ENCODE data around the gene PPP1R14B. TPM values are rescaled to one million over a fixed set of nuclear protein-coding genes. Genes with fewer than 3 reads are reported as not detected.

PPP1R14B gene
- total RNA-seq, 2 donors from 2014 or later: 87.7 to 112 TPM

GRCh38 chr11:64238999-64239398, 7.7 kb downstream of the PPP1R14B start:
- Histone ChIP-seq H3K4me3 (no peak overlapping the region), H3K9me3 (no peaks in the 10 kb centered on the region), H3K36me3 (replicated peaks in 1 of 2; ENCODE audit: insufficient read depth in 1 of 2, low read depth in 2 of 2) (no peaks in the 10 kb centered on the region), H3K27ac (peak overlapping the region; percentile 84 to 100 (median 98)), H3K27me3 (no peaks in the 10 kb centered on the region), H3K4me1 (peaks cover 74% of the 10 kb centered on the region)
- 59 to 68% methylated on average over 5 of the region's 5 CpGs for WGBS, 2 donors
- intact Hi-C loops (cut with DNase I): no loop called here
- peak in 1 of 3 donors; percentile 24 for TF ChIP-seq POLR2A (IDR thresholded peaks at IDR 0.05)
- no peak for TF ChIP-seq CTCF (IDR thresholded peaks at IDR 0.05)
- ATAC-seq (no peak), DNase-seq (peak in 1 of 4 donors; percentile 44)

DNA sequence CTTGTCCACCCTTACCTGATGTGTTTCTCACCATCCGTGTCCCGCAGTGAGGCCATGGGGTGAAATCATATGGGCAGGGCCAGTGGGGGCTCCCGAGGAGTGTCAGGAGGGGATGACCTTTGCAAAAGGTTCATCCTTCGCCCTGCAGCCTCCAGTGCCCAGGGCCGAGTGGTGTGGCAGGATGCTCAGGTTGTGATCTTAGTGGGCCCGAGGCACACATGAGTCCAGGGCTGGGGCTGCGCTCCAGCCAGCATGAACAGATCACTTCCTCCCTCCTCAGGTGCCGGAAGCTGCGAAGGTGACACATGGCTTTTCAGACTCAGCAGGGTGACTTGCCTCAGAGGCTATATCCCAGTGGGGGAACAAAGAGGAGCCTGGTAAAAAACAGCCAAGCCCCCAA, 8.7 kb downstream of the PPP1R14B start:
- WGBS, 2 donors: 53 to 57% methylated on average over 6 to 8 of the region's 9 CpGs
- peaks cover 74% of the 10 kb centered on the region for H3K4me1 ChIP-seq
- peak in 1 of 4 donors; percentile 59 for DNase-seq
- H3K9me3 ChIP-seq: no peaks in the 10 kb centered on the region
- H3K36me3 ChIP-seq (replicated peaks in 1 of 2; ENCODE audit: insufficient read depth in 1 of 2, low read depth in 2 of 2): no peaks in the 10 kb centered on the region
- H3K27me3 ChIP-seq: no peaks in the 10 kb centered on the region
- H3K4me3 ChIP-seq: no peak overlapping the region
- TF ChIP-seq POLR2A (IDR thresholded peaks at IDR 0.05): no peak
- TF ChIP-seq CTCF (IDR thresholded peaks at IDR 0.05): no peak
- no peak for ATAC-seq
- H3K27ac ChIP-seq: peak overlapping the region; percentile 84 to 100 (median 98)
- intact Hi-C loops (cut with DNase I): no loop called here

DNA sequence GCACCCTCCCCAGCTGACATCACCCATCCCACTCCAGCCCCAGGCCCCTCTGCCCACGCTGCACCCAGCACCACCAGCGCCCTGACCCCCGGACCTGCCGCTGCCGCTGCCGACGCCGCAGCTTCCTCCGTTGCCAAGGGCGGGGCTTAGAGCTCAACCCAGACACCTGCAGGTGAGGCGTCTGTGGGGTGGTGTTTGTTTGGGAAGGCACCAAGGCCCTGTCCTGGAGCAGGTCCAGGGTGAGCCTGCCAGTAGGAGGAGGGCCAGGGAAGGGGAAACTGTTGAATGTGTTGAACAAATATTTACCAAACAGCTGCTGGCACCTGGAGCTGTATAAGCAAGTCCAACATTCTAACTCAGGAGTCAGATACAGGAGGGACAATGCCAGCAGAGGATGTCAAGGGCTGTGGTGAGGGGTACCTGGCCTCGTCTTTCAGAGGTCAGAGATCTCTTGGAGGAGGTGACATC, 9.2 kb downstream of the PPP1R14B start:
- Histone ChIP-seq H3K27ac (peak overlapping the region; percentile 84 to 100 (median 98)), H3K4me3 (no peak overlapping the region)
- TF ChIP-seq POLR2A (IDR thresholded peaks at IDR 0.05): peak in 2 of 3 donors; percentile 58 to 61
- peak in 4 of 7 experiments; percentile 29 to 54 (median 44) for TF ChIP-seq CTCF (IDR thresholded peaks at IDR 0.05)

DNA sequence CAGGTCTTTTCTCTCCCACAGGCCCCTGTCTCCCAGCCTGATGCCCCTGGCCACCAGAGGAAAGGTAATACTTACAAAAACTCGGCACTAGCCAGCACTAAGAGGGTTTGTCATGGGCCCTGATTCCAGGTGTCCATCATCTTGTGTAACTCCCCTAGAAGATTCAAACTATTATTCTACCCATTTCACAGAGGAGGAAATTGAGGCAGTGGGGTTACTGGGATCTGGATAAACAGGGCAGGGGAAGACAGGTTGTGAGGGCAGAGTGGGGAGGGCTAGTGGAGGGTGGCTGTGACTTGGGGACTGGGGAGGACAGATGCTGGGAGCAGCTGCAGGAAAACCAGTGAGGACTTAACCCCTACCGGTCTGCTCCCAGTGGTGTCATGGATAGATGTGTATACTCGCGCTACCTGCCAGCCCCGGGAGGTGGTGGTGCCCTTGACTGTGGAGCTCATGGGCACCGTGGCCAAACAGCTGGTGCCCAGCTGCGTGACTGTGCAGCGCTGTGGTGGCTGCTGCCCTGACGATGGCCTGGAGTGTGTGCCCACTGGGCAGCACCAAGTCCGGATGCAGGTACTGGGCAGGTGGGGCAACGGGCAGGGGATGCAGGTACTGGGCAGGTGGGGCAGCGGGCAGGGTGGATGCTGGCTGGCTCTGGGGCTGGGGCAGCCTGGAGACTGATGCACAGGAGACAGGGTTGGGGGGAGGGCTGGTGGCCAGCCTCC, 11.1 kb downstream of the PPP1R14B start:
- no peak for ATAC-seq
- Histone ChIP-seq H3K9me3 (no peaks in the 10 kb centered on the region), H3K27ac (peak overlapping the region; percentile 81 to 92 (median 86)), H3K4me3 (peak overlapping the region; percentile 49 to 57), H3K4me1 (peaks cover 81% of the 10 kb centered on the region), H3K27me3 (no peaks in the 10 kb centered on the region), H3K36me3 (replicated peaks in 1 of 2; ENCODE audit: insufficient read depth in 1 of 2, low read depth in 2 of 2) (no peaks in the 10 kb centered on the region)
- TF ChIP-seq CTCF (IDR thresholded peaks at IDR 0.05) (no peak), POLR2A (IDR thresholded peaks at IDR 0.05) (no peak)
- DNase-seq: peak in 3 of 4 donors; percentile 47 to 72 (median 68)
- intact Hi-C loops (cut with DNase I): no loop called here
- 23 to 27% methylated on average over 11 to 12 of the region's 12 CpGs for WGBS, 2 donors

More for the DNA sequence above, 9.2 kb downstream of the PPP1R14B start:
- H3K9me3 ChIP-seq: no peaks in the 10 kb centered on the region
- whole genome bisulfite sequencing, 2 donors: 10 to 14% methylated on average over 7 to 12 of the region's 12 CpGs
- ATAC-seq (peak; percentile 51), DNase-seq (peak; percentile 97 to 98 (median 98))
- peaks cover 70% of the 10 kb centered on the region for H3K4me1 ChIP-seq
- H3K27me3 ChIP-seq: no peaks in the 10 kb centered on the region
- H3K36me3 ChIP-seq (replicated peaks in 1 of 2; ENCODE audit: insufficient read depth in 1 of 2, low read depth in 2 of 2): no peaks in the 10 kb centered on the region
- intact Hi-C loops (cut with DNase I): no loop called here
